ENCODE data around the gene BTBD2. TPM values are rescaled to one million over a fixed set of nuclear protein-coding genes. Genes with fewer than 3 reads are reported as not detected.
A peak's percentile ranks its signal among the peaks of the same experiment; 100 is the strongest.

Gene BTBD2
- total RNA-seq, 1 experiment from 2014 or later = 110 TPM

DNA sequence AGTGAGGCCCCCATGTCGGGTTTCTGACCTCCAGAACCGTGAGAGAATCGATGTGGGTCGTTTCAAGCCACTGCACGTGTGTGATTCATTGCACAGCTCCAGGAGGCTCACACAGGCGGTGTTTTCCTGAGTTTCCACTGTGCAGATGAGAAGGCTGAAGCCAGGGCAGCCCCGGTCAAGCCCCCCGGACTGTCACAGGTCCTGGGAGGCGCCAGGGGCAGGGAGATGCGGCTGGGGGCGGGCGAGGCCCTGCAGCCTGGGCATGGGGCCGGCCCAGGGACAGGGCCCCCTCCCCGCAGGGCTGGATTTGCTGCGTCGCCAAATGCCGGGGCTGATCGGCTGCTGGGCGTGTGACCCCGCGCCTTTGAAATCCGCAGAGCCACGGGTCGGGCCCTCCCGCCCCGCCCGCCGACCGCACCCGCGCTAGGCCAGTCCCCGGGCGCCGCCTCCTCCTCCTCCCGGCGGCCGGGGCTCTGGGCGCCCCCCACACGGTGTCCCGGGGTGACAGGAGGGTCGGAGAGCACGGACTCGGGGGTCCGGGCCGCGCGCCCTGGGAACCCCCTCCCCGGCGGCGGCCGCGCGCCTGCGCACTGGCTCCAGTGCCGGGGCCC, 45.5 kb upstream of the BTBD2 start:
- Histone ChIP-seq H4K91ac (ENCODE audit: insufficient read length, low read depth, low read length) (no peak overlapping the region), H2BK12ac (ENCODE audit: insufficient read length, low read depth, low read length) (no peak overlapping the region), H3K27ac (ENCODE audit: insufficient read length, low read depth, low read length) (no peak overlapping the region), H3K23me2 (ENCODE audit: insufficient read length, low read depth, low read length, poor library complexity, severe bottlenecking) (peaks cover 10% of the 10 kb centered on the region), H2BK120ac (ENCODE audit: low read depth, low read length, poor library complexity, severe bottlenecking) (no peak overlapping the region), H3K79me1 (ENCODE audit: insufficient read depth, low read depth, low read length, poor library complexity, severe bottlenecking) (no peaks in the 10 kb centered on the region), H3K9ac (ENCODE audit: extremely low read depth, insufficient read length, low read length) (no peak overlapping the region), H2BK15ac (ENCODE audit: low read depth, low read length) (no peak overlapping the region), H3K23ac (ENCODE audit: insufficient read length, low read depth, low read length) (no peak overlapping the region), H3K4ac (ENCODE audit: low read depth, low read length) (no peak overlapping the region), H3K79me2 (ENCODE audit: insufficient read depth, low read length) (no peaks in the 10 kb centered on the region), H2BK20ac (ENCODE audit: low read depth, low read length, poor library complexity, severe bottlenecking) (no peak overlapping the region), H4K5ac (ENCODE audit: insufficient read length, low read depth, low read length) (no peak overlapping the region), H2AK5ac (ENCODE audit: insufficient read length, low read length) (no peak overlapping the region), H4K8ac (replicated peaks; ENCODE audit: insufficient read length, low read depth, low read length) (no peak overlapping the region), H3K9me3 (ENCODE audit: control insufficient read depth, low read depth, low read length) (no peaks in the 10 kb centered on the region), H3K27me3 (ENCODE audit: insufficient read depth, low read length) (no peaks in the 10 kb centered on the region), H4K20me1 (ENCODE audit: control insufficient read depth, insufficient read depth, insufficient read length) (no peaks in the 10 kb centered on the region), H3K18ac (ENCODE audit: insufficient read length, low read depth, low read length) (peak overlapping the region; percentile 91), H2BK5ac (ENCODE audit: insufficient read length, low read length) (no peak overlapping the region), H3K4me2 (ENCODE audit: insufficient read depth, insufficient read length, low read length) (peak overlapping the region; percentile 44), H3K14ac (ENCODE audit: insufficient read depth, low read length) (peak overlapping the region; percentile 37), H3T11ph (ENCODE audit: low read length) (no peak overlapping the region), H3K56ac (ENCODE audit: insufficient read length, low read depth, low read length) (no peak overlapping the region), H3K4me1 (ENCODE audit: insufficient read depth, low read length) (no peaks in the 10 kb centered on the region), H2AFZ (ENCODE audit: low read length) (no peak overlapping the region)
- no peaks in the 10 kb centered on the region for H3K27me3 Mint-ChIP-seq (ENCODE audit: low read depth)
- H3K27ac Mint-ChIP-seq = peak overlapping the region; percentile 96
- TF ChIP-seq, protein P1, sequence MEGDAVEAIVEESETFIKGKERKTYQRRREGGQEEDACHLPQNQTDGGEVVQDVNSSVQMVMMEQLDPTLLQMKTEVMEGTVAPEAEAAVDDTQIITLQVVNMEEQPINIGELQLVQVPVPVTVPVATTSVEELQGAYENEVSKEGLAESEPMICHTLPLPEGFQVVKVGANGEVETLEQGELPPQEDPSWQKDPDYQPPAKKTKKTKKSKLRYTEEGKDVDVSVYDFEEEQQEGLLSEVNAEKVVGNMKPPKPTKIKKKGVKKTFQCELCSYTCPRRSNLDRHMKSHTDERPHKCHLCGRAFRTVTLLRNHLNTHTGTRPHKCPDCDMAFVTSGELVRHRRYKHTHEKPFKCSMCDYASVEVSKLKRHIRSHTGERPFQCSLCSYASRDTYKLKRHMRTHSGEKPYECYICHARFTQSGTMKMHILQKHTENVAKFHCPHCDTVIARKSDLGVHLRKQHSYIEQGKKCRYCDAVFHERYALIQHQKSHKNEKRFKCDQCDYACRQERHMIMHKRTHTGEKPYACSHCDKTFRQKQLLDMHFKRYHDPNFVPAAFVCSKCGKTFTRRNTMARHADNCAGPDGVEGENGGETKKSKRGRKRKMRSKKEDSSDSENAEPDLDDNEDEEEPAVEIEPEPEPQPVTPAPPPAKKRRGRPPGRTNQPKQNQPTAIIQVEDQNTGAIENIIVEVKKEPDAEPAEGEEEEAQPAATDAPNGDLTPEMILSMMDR (conservative IDR thresholded peaks at IDR 0.05) = no peak
- no peaks in the 10 kb centered on the region; a peak in 1 of 5 replicates for H3K9me3 Mint-ChIP-seq
- H3K36me3 Mint-ChIP-seq (ENCODE audit: insufficient read depth in 1 of 3, low read depth in 3 of 3) = no peaks in the 10 kb centered on the region
- no CpG with 5 or more reads among the region's 55 CpGs for WGBS (ENCODE audit: extremely low coverage, insufficient read length, low lambda C conversion rate)
- H3K4me1 Mint-ChIP-seq = peaks cover 22 to 36% of the 10 kb centered on the region in 2 experiments
- H3K4me3 Mint-ChIP-seq = peak overlapping the region; percentile 76 to 88
- DNase-seq = peak; percentile 76
